LoVo (cell line): ENCODE results near the gene ALK.

ENCODE experiments used
- DNase-seq: peaks from one replicate; pipeline ENCODE4 v3.0.0-alpha.2; 2016; ENCODE audit warnings: low spot score

The ALK gene

GRCh38 chr2:29607038-29607420, 314.4 kb downstream of the ALK start:
- no peak for DNase-seq

- DNase-seq, result no peak
These were observed 315.0 kb downstream of the ALK start for GRCh38 chr2:29606104-29607037.

- DNase-seq, result no peak
These were observed 318.0 kb downstream of the ALK start for GRCh38 chr2:29603341-29603740.

GRCh38 chr2:29601872-29602271, 319.5 kb downstream of the ALK start:
- no peak for DNase-seq

GRCh38 chr2:29601321-29601720, 320.1 kb downstream of the ALK start:
- no peak for DNase-seq

GRCh38 chr2:29599946-29600345, 321.4 kb downstream of the ALK start:
- DNase-seq, result no peak

- no peak for DNase-seq
These were observed 322.4 kb downstream of the ALK start for GRCh38 chr2:29598978-29599377.

GRCh38 chr2:29597035-29597434, 324.4 kb downstream of the ALK start:
- no peak for DNase-seq

- DNase-seq, result no peak
These were observed 324.8 kb downstream of the ALK start for GRCh38 chr2:29596584-29596983.

- DNase-seq, result no peak
These were observed 329.8 kb downstream of the ALK start for GRCh38 chr2:29591600-29591999.

- DNase-seq, result no peak
These were observed 331.2 kb downstream of the ALK start for GRCh38 chr2:29590211-29590610.

GRCh38 chr2:29589440-29590103, 331.8 kb downstream of the ALK start:
- DNase-seq, result no peak

GRCh38 chr2:29587402-29588190, 333.8 kb downstream of the ALK start:
- no peak for DNase-seq

- no peak for DNase-seq
These were observed 334.5 kb downstream of the ALK start for GRCh38 chr2:29586919-29587318.

GRCh38 chr2:29583548-29584156, 337.7 kb downstream of the ALK start:
- DNase-seq, result no peak

GRCh38 chr2:29583104-29583503, 338.3 kb downstream of the ALK start:
- DNase-seq, result no peak

- no peak for DNase-seq
These were observed 339.3 kb downstream of the ALK start for GRCh38 chr2:29582062-29582461.

GRCh38 chr2:29580223-29580622, 341.2 kb downstream of the ALK start:
- DNase-seq, result no peak

- no peak for DNase-seq
These were observed 341.8 kb downstream of the ALK start for GRCh38 chr2:29579495-29580169.

- DNase-seq, result no peak
These were observed 343.2 kb downstream of the ALK start for GRCh38 chr2:29578084-29578598.

GRCh38 chr2:29576231-29576630, 345.2 kb downstream of the ALK start:
- no peak for DNase-seq
